ENCODE results near the gene WDPCP. TPM values are rescaled to one million over a fixed set of nuclear protein-coding genes. Genes with fewer than 3 reads are reported as not detected.

WDPCP gene
- total and polyA plus RNA-seq, 2 of the 13 experiments (the other 11 are each of a cell fraction or from before 2014, with no cell fraction given), result 2.9 to 5.2 TPM

- no peaks in the 10 kb centered on the region for H3K36me3 ChIP-seq (replicated peaks in 1 of 2; ENCODE audit: control insufficient read depth in 1 of 2, insufficient read depth in 2 of 2, low read length in 2 of 2)
These were observed 100.1 kb downstream of the WDPCP start for GRCh38 chr2:63488118-63488713.

More at GRCh38 chr2:63488118-63488713, 100.1 kb downstream of the WDPCP start:
- POLR2A ChIA-PET, result no interaction called here
- in situ Hi-C loops (cut with HindIII; ENCODE audit: extremely low pct_ligation_motif_present, low pct_unique_long_range_greater_than_20kb) (loop anchor here (10.0 kb wide), 1 partner anchor 413 kb away; no protein-coding TSS in a partner anchor), intact Hi-C loops (cut with micrococcal nuclease; ENCODE audit: unreplicated experiment) (loop anchor here (1.0 kb wide), 1 partner anchor 409 kb away; no protein-coding TSS in a partner anchor)
- FAIRE-seq (no peak), DNase-seq (ENCODE audit: low spot score) (peak; percentile 21), ATAC-seq (peak; percentile 59)
- no TSS peak for BruUV-seq (replicated peaks)
- Histone ChIP-seq H3K27me3 (ENCODE audit: control insufficient read depth in 1 of 2, insufficient read depth in 2 of 2, low read length in 2 of 2) (no peaks in the 10 kb centered on the region), H4K20me1 (ENCODE audit: insufficient read depth, low read length) (no peaks in the 10 kb centered on the region), H3K9ac (ENCODE audit: insufficient read depth, low read depth, low read length) (no peak overlapping the region), H2AFZ (ENCODE audit: low read length) (no peak overlapping the region), H3K4me1 (ENCODE audit: insufficient read depth, low read length) (no peaks in the 10 kb centered on the region), H3K4me3 (replicated peaks in 1 of 3; ENCODE audit: insufficient read depth in 1 of 3, low read depth in 2 of 3, low read length in 3 of 3) (no peak overlapping the region), H3K4me2 (ENCODE audit: low read depth, low read length) (no peak overlapping the region), H3K9me3 (ENCODE audit: low read length) (no peaks in the 10 kb centered on the region), H3K27ac (ENCODE audit: extremely low read length, insufficient read depth, low read length) (no peak overlapping the region), H3K79me2 (ENCODE audit: insufficient read depth, low read length) (no peaks in the 10 kb centered on the region)
- TF ChIP-seq PHF21A (CRISPR knock-in tag; IDR thresholded peaks at IDR 0.05) (no peak), U2AF2 (IDR thresholded peaks at IDR 0.05; ENCODE audit: low read depth, low read length) (no peak), ARID3A (IDR thresholded peaks at IDR 0.05; ENCODE audit: low read depth, low read length) (peak; percentile 16; the same call in 1 of the 2 replicates), ATF2 (CRISPR knock-in tag; IDR thresholded peaks at IDR 0.05) (no peak), ZNF160 (CRISPR knock-in tag; IDR thresholded peaks at IDR 0.05) (no peak), ZNF788 (CRISPR knock-in tag; IDR thresholded peaks at IDR 0.05; ENCODE audit: borderline replicate concordance) (no peak), ZNF570 (CRISPR knock-in tag; IDR thresholded peaks at IDR 0.05; ENCODE audit: borderline replicate concordance) (no peak), ZNF691 (CRISPR knock-in tag; IDR thresholded peaks at IDR 0.05; ENCODE audit: borderline replicate concordance, low read depth) (no peak), ZNF615 (CRISPR knock-in tag; IDR thresholded peaks at IDR 0.05; ENCODE audit: borderline replicate concordance) (no peak), KAT2B (IDR thresholded peaks at IDR 0.05; ENCODE audit: borderline replicate concordance, low read depth, low read length) (no peak), CTCF (CRISPR knock-in tag; IDR thresholded peaks at IDR 0.05) (peak; percentile 67), ZNF670 (CRISPR knock-in tag; IDR thresholded peaks at IDR 0.05; ENCODE audit: borderline replicate concordance) (no peak), STAG1 (CRISPR knock-in tag; IDR thresholded peaks at IDR 0.05) (peak; percentile 82), ZNF205 (CRISPR knock-in tag; IDR thresholded peaks at IDR 0.05) (no peak), ZNF629 (CRISPR knock-in tag; conservative IDR thresholded peaks at IDR 0.05) (no peak), BORCS8-MEF2B (CRISPR knock-in tag; IDR thresholded peaks at IDR 0.05) (no peak), SMC3 (IDR thresholded peaks at IDR 0.05; ENCODE audit: low read length) (peak; percentile 69), ZNF138 (CRISPR knock-in tag; IDR thresholded peaks at IDR 0.05; ENCODE audit: low read depth) (no peak)
- 53% methylated on average over 2 of the region's 2 CpGs for WGBS (ENCODE audit: low lambda C conversion rate)
- CTCF ChIA-PET (ENCODE audit: low intra/inter-chr PET ratio, low total read pairs), result interaction anchor here (1.8 kb wide), 1 partner anchor 409 kb away, joined by 6 read pairs; no protein-coding TSS in a partner anchor

All from HepG2 (cell line).